GM18867 (cell line): ENCODE measurements around the gene AARS2.
"Not testable (repeated sequence)": the region's sequence is repeated elsewhere in the genome, so short reads cannot be mapped to it uniquely, and the experiment has no call there.

Experiments used
- ATAC-seq: cut with Tn5 transposase; IDR thresholded peaks from one replicate; pipeline ENCODE4 v1.9.1; 2021; ENCODE audit warnings: mild to moderate bottlenecking, moderate library complexity; ENCODE audit not compliant: unreplicated experiment

The AARS2 gene

GRCh38 chr6:44312901-44313788 is at the start of gene AARS2:
Gene AARS2 (minus strand): TSS chr6:44313347. CDS start chr6:44313323, 24 bp downstream.
- peak; percentile 88 for ATAC-seq

- no peak for ATAC-seq
Observed at GRCh38 chr6:44361947-44362346, 48.8 kb upstream of the AARS2 start.

- ATAC-seq = no peak
Observed at GRCh38 chr6:44359973-44360372, 46.8 kb upstream of the AARS2 start.

DNA sequence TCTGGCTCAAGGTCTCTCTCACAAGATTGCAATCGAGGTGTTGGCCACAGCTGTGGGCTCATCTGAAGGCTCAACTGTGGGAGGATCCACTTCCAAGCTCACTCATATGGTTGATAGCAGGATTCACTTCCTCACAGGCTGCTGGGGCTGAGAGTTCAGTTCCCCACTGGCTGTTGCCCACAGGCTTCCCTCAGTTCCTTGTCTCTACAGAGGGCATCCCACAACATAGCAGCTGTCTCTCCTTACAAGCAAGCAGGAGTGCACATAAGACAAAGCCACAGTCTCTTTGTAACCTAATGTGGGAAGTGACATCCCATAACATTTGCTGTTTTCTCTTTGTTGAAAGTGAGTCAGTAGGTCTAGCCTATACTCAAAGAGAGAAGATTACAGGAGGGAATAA is 43.3 kb upstream of the AARS2 start:
- no peak for ATAC-seq

GRCh38 chr6:44355640-44356039 is 42.5 kb upstream of the AARS2 start:
- no peak for ATAC-seq

- no peak for ATAC-seq
Observed at GRCh38 chr6:44353336-44353735, 40.2 kb upstream of the AARS2 start.

- ATAC-seq = no peak
Observed at GRCh38 chr6:44352259-44352658, 39.1 kb upstream of the AARS2 start.

GRCh38 chr6:44350650-44350994 is 37.5 kb upstream of the AARS2 start:
- not testable (repeated sequence) for ATAC-seq

- ATAC-seq = no peak
Observed at GRCh38 chr6:44349904-44350649, 36.9 kb upstream of the AARS2 start.

DNA sequence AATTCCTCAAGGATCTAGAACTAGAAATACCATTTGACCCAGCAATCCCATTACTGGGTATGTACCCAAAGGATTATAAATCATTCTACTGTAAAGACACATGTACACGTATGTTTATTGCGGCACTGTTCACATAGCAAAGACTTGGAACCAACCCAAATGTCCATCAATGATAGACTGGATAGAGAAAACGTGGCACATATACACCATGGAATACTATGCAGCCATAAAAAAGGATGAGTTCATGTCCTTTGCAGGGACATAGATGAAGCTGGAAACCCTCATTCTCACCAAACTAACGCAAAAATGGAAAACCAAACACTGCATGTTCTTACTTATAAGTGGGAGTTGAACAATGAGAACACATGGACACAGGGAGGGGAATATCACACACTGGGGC is 33.7 kb upstream of the AARS2 start:
- not testable (repeated sequence) for ATAC-seq

- ATAC-seq = no peak
Observed at GRCh38 chr6:44342489-44342888, 29.3 kb upstream of the AARS2 start, which contains the start of gene SPATS1. Gene SPATS1 (plus strand): TSS chr6:44342650. CDS start chr6:44343096, 446 bp downstream.

DNA sequence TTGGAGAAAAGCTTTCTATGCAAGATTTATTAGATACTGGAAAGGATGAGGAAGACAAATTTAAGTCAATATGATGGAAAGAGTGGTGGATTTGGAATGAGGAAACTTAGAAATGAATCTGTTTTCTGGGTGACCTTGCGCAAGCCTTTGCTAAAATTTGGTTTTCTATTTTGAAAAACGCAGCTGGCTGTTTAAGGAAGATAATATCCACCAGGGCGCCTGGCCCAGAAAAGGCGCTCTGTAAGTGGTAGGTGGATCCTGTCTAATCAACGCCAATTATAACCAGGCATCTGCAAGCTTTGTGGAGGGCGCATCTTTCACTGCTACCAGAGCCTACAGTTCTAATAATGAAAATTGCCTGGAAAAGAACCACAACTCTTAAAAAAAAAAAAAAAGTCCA is 28.9 kb upstream of the AARS2 start:
- no peak for ATAC-seq

- ATAC-seq = no peak
Observed at GRCh38 chr6:44341095-44341890, 28.1 kb upstream of the AARS2 start.

DNA sequence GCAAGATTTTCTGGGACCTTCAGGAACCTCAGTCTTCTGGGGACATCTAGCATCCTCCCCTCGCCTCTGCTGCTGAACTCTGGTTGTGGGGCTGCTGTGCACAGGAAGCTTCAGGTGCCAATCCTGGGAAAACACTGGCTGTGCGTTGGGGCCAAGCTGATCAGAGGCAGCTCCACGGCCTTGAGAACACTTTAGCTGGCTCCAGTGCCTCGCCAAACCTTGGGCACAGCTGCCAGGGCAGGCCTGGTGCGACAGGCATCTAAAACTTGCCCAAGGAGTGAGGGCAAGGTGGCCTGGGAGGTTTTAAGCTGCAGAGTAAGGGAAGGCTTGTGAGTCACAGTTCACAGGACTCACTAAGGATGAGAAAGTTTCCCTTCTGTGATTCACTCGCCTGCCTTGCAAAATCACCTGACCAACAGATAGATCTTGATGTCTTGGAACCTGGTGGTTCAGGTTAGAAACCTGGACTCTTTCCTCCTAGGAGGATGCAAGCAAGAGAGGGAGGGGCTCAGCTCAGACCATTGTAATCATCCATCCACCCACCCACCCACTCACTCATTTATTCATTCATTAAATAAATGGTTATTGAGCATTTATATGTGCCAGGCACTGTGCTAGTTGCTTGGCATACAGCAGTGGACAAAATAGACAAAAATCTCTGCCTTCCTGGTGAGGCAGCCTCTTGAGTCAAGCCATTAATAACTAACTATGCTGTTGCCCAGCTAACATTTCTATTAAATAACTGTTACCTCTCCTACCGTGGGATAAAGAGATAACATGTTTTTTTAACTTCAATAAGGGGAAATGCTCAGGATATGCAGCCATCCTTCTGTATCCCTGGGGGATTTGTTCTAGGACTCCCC is 26.8 kb upstream of the AARS2 start:
- ATAC-seq = no peak

DNA sequence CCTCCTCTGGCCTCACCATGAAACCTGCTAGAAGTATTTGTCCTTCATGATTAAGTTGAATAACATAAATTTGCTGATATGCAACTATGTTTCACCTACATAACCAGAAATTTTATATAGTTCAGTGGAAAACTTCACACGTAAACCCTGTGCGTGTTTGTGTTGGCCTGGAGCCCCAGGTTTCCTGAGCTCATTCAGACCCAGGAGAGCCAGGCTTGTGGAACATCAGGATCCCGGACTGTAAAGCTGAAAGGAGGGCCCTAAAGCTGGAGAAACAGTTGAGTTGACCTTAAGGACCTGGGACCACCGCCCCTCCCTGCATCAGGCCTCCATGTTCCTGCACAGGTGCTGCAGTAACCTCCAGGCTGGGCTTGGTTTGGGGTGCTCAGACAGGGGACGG is 26.2 kb upstream of the AARS2 start:
- ATAC-seq = no peak

GRCh38 chr6:44338228-44339122 is 25.3 kb upstream of the AARS2 start:
- ATAC-seq = peak; percentile 73

GRCh38 chr6:44335631-44336030 is 22.5 kb upstream of the AARS2 start:
- no peak for ATAC-seq

- no peak for ATAC-seq
Observed at GRCh38 chr6:44333942-44334341, 20.8 kb upstream of the AARS2 start.

GRCh38 chr6:44333273-44333919 is 20.2 kb upstream of the AARS2 start:
- ATAC-seq = no peak
